PC-3 (cell line): ENCODE results near the gene MLXIPL. TPM values are rescaled to one million over a fixed set of nuclear protein-coding genes. Genes with fewer than 3 reads are reported as not detected.
"Not testable (repeated sequence)": the region's sequence is repeated elsewhere in the genome, so short reads cannot be mapped to it uniquely, and the experiment has no call there.

Experiments
- ATAC-seq: fragments of 200-7000 bp; cut with Tn5 transposase; 2 replicates; pipeline ENCODE4 v1.9.1; 2020; ENCODE audit warnings: mild to moderate bottlenecking, moderate library complexity
- BruUV-seq: library from RNA; stranded (reverse); fragments of 400-500 nt; replicated peaks from 2 replicates; lab custom pipeline; 2021; lab: Mats Ljungman, UMichigan
- CTCF ChIA-PET: fragments of 300-600 bp; sonication (Branson Sonifier 250); formaldehyde crosslinking; loops from one replicate; lab custom pipeline; 2022; ENCODE audit warnings: antibody characterized with exemption; lab: Charles Lee
- POLR2A ChIA-PET: fragments of 300-600 bp; sonication (Branson Sonifier 250); formaldehyde crosslinking; loops from one replicate; lab custom pipeline; 2022; ENCODE audit warnings: antibody characterized with exemption; ENCODE audit not compliant: unreplicated experiment; lab: Charles Lee
- DNase-seq: peaks from one replicate; pipeline ENCODE4 v3.0.0-alpha.2; 2015
- H2AFZ ChIP-seq: fragments of 300-600 bp; sonication (generic); 2 replicates; pipeline ENCODE4 v1.6.0; 2016; ENCODE audit warnings: antibody characterized with exemption, low read length
- H3F3A ChIP-seq: fragments of 300-600 bp; sonication (generic); one replicate; pipeline ENCODE4 v1.6.0; 2017; ENCODE audit warnings: antibody characterized with exemption, low read length, control low read depth, mild to moderate bottlenecking; ENCODE audit not compliant: unreplicated experiment
- H3K27ac ChIP-seq: fragments of 300-600 bp; sonication (generic); 2 replicates; pipeline ENCODE4 v1.5.1; 2016; ENCODE audit warnings: mild to moderate bottlenecking, low read length
- H3K27me3 ChIP-seq: fragments of 300-600 bp; sonication (generic); 2 replicates; pipeline ENCODE4 v1.6.1; 2016; ENCODE audit warnings: low read length, mixed read lengths
- H3K36me3 ChIP-seq: fragments of 300-600 bp; sonication (generic); 2 replicates; pipeline ENCODE4 v1.6.1; 2016; ENCODE audit warnings: low read depth, mixed run types, low read length, mixed read lengths
- H3K4me1 ChIP-seq: fragments of 300-600 bp; sonication (generic); 2 replicates; pipeline ENCODE4 v1.5.1; 2016; ENCODE audit warnings: low read length; ENCODE audit not compliant: insufficient read depth
- H3K4me2 ChIP-seq: fragments of 300-600 bp; sonication (generic); 2 replicates; pipeline ENCODE4 v1.6.0; 2016; ENCODE audit warnings: low read length
- H3K4me3 ChIP-seq: fragments of 300-600 bp; sonication (generic); 2 replicates; pipeline ENCODE4 v1.5.1; 2016; ENCODE audit warnings: mild to moderate bottlenecking, low read length, mixed read lengths
- H3K79me2 ChIP-seq: fragments of 300-600 bp; sonication (generic); 2 replicates; pipeline ENCODE4 v1.6.1; 2017; ENCODE audit warnings: low read length, mixed read lengths
- H3K9ac ChIP-seq: fragments of 300-600 bp; sonication (generic); 2 replicates; pipeline ENCODE4 v1.6.0; 2016; ENCODE audit warnings: mild to moderate bottlenecking, low read length
- H3K9me2 ChIP-seq: fragments of 300-600 bp; sonication (generic); replicated peaks from 2 replicates; pipeline ENCODE4 v1.6.1; 2016; ENCODE audit warnings: mixed run types, low read length, mixed read lengths
- H3K9me3 ChIP-seq: fragments of 300-600 bp; sonication (generic); 2 replicates; pipeline ENCODE4 v1.6.1; 2016; ENCODE audit warnings: low read length, mixed read lengths
- H4K20me1 ChIP-seq: fragments of 300-600 bp; sonication (generic); 2 replicates; pipeline ENCODE4 v1.6.1; 2016; ENCODE audit warnings: low read length, mixed read lengths
- EZH2 ChIP-seq: fragments of 300-600 bp; sonication (generic); IDR thresholded peaks from one replicate; pipeline ENCODE4 v1.6.1; 2017; ENCODE audit warnings: antibody characterized with exemption, mild to moderate bottlenecking, low read length; ENCODE audit not compliant: unreplicated experiment
- EZH2phosphoT487 ChIP-seq: fragments of 300-600 bp; sonication (generic); IDR thresholded peaks from 2 replicates; pipeline ENCODE4 v1.6.1; 2018; ENCODE audit warnings: mild to moderate bottlenecking, antibody characterized with exemption, low read length, borderline replicate concordance
- intact Hi-C: fragments of 100-400 bp; cut with micrococcal nuclease; formaldehyde crosslinking; loops from 2 replicates; pipeline ENCODE4 v1.9.0; 2023
- total RNA-seq: library from RNA; depleted of rRNA; stranded (reverse); fragments of >200 nt; gene quantifications from 2 replicates; pipeline ENCODE4 v1.2.3, GENCODE V29; 2014
- TF ChIP-seq, protein P1 (sequence below): fragments of 300-600 bp; sonication (generic); conservative IDR thresholded peaks from 2 replicates; pipeline ENCODE4 v1.5.1; 2017; ENCODE audit warnings: antibody characterized with exemption, low read depth, mild to moderate bottlenecking, low read length

Gene MLXIPL
- total RNA-seq, 1 experiment from 2014 or later = 4.7 TPM

- no peaks in the 10 kb centered on the region for H3K27me3 ChIP-seq
- no peaks in the 10 kb centered on the region for H3K9me3 ChIP-seq
- H3K4me1 ChIP-seq = peaks cover 4% of the 10 kb centered on the region; the same call in 1 of the 2 replicates
- TF ChIP-seq EZH2phosphoT487 (no peak), EZH2 (no peak)
- TF ChIP-seq, protein P1, sequence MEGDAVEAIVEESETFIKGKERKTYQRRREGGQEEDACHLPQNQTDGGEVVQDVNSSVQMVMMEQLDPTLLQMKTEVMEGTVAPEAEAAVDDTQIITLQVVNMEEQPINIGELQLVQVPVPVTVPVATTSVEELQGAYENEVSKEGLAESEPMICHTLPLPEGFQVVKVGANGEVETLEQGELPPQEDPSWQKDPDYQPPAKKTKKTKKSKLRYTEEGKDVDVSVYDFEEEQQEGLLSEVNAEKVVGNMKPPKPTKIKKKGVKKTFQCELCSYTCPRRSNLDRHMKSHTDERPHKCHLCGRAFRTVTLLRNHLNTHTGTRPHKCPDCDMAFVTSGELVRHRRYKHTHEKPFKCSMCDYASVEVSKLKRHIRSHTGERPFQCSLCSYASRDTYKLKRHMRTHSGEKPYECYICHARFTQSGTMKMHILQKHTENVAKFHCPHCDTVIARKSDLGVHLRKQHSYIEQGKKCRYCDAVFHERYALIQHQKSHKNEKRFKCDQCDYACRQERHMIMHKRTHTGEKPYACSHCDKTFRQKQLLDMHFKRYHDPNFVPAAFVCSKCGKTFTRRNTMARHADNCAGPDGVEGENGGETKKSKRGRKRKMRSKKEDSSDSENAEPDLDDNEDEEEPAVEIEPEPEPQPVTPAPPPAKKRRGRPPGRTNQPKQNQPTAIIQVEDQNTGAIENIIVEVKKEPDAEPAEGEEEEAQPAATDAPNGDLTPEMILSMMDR = no peak
- no peak overlapping the region for H3K9ac ChIP-seq
- intact Hi-C loops = no loop called here
- no TSS peak for BruUV-seq
- no peaks in the 10 kb centered on the region for H4K20me1 ChIP-seq
- H3K79me2 ChIP-seq = no peaks in the 10 kb centered on the region
- ChIA-PET POLR2A (no interaction called here), CTCF (no interaction called here)
- H3K9me2 ChIP-seq = no peaks in the 10 kb centered on the region
- no peak overlapping the region for H3K4me3 ChIP-seq
- H2AFZ ChIP-seq = no peak overlapping the region
- H3F3A ChIP-seq = no peaks in the 10 kb centered on the region
- no peak overlapping the region for H3K4me2 ChIP-seq
- DNase-seq (no peak), ATAC-seq (no peak)
- no peak overlapping the region for H3K27ac ChIP-seq
- no peaks in the 10 kb centered on the region for H3K36me3 ChIP-seq
These were observed 39.1 kb downstream of the MLXIPL start for GRCh38 chr7:73585196-73585595.

DNA sequence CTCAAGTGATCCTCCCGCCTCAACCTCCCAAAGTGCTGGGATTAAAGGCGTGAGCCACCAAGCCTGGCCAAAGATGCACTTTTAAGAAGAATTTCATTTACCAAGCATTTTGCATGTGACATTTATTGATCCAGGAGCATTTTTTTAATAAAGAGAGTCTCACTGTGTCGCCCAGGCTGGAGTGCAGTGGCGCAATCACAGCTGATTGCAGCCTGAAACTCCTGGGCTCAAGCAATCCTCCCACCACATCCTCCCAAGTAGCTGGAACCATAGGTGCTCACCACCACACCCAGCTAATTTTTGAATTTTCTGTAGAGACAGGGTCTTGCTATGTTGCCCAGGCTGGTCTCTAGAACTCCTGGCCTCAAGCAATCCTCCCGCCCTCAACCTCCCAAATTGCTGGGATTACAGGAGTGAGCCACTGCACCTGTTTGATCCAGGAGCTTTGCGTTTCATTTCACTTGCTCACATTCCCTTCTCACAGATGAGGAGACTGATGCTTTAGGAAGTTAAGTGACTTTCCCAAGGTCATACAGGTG is 41.6 kb downstream of the MLXIPL start:
- no peaks in the 10 kb centered on the region for H3K36me3 ChIP-seq
- no peak overlapping the region for H2AFZ ChIP-seq
- ATAC-seq (no peak), DNase-seq (no peak)
- TF ChIP-seq EZH2 = no peak
- TF ChIP-seq, protein P1 = no peak
- no peak for TF ChIP-seq EZH2phosphoT487
- H3K27me3 ChIP-seq = no peaks in the 10 kb centered on the region
- H3F3A ChIP-seq = no peaks in the 10 kb centered on the region
- ChIA-PET POLR2A (interaction anchor here (0.6 kb wide), 1 partner anchor 68 kb away, joined by 3 read pairs; no protein-coding TSS in a partner anchor), CTCF (no interaction called here)
- H3K4me1 ChIP-seq = peaks cover 7% of the 10 kb centered on the region; the same call in 1 of the 2 replicates
- H3K4me3 ChIP-seq = no peak overlapping the region
- no peak overlapping the region for H3K27ac ChIP-seq
- no peaks in the 10 kb centered on the region for H3K9me3 ChIP-seq
- H3K4me2 ChIP-seq = no peak overlapping the region
- H3K9me2 ChIP-seq = no peaks in the 10 kb centered on the region
- H3K79me2 ChIP-seq = peaks cover 6% of the 10 kb centered on the region
- no peaks in the 10 kb centered on the region for H4K20me1 ChIP-seq
- H3K9ac ChIP-seq = no peak overlapping the region
- intact Hi-C loops = no loop called here
- BruUV-seq = no TSS peak

DNA sequence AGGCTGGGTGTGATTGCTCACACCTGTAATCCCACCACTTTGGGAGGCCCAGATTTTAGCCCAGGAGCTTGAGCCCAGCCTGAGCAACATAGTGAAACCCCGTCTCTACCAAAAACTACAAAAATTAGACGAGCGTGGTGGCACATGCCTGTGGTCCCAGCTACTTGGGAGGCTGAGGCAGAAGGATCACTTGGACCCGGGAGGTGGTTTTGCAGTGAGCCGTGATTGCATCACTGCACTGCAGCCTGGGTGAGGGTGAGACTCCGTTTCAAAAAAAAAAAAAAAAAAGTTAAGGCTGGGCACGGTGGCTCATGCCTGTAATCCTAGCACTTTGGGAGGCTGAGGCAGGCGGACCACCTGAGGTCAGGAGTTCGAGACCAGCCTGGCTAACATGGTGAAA is 43.3 kb downstream of the MLXIPL start:
- H3F3A ChIP-seq, H3K9me3 ChIP-seq, H4K20me1 ChIP-seq, BruUV-seq, H3K4me2 ChIP-seq, intact Hi-C loops, H3K9me2 ChIP-seq, DNase-seq, POLR2A ChIA-PET, H3K36me3 ChIP-seq, H3K9ac ChIP-seq, ATAC-seq, H2AFZ ChIP-seq, H3K27me3 ChIP-seq, H3K27ac ChIP-seq, CTCF ChIA-PET, H3K4me3 ChIP-seq: not testable (repeated sequence)
- peaks cover 23% of the 10 kb centered on the region for H3K79me2 ChIP-seq
- peaks cover 20% of the 10 kb centered on the region for H3K4me1 ChIP-seq
